Panc1 (cell line): ENCODE results near the gene TPST2.

ENCODE experiments used
- POLR2AphosphoS5 ChIP-seq: IDR thresholded peaks from 2 replicates; pipeline ENCODE4 v1.6.1; 2012; ENCODE audit warnings: mild to moderate bottlenecking, low read depth, low read length, moderate library complexity
- REST ChIP-seq, 2 experiments: IDR thresholded peaks; 2 replicates each; pipeline ENCODE4 v1.6.1; 2011 to 2012; ENCODE audit warnings: low read depth in 2 of 2, control low read depth in 1 of 2, low read length in 1 of 2, mild to moderate bottlenecking in 1 of 2, moderate library complexity in 1 of 2; ENCODE audit not compliant: insufficient read depth in 1 of 2
- TCF7L2 ChIP-seq: IDR thresholded peaks from 2 replicates; pipeline ENCODE4 v1.6.1; 2011; ENCODE audit warnings: mild to moderate bottlenecking, low read depth, low read length, inconsistent platforms
- TF ChIP-seq, protein P1 (sequence below): fragments of 450-650 bp; IDR thresholded peaks from 2 replicates; pipeline ENCODE4 v1.5.1; 2017; ENCODE audit warnings: mild to moderate bottlenecking

- TF ChIP-seq, protein P1, sequence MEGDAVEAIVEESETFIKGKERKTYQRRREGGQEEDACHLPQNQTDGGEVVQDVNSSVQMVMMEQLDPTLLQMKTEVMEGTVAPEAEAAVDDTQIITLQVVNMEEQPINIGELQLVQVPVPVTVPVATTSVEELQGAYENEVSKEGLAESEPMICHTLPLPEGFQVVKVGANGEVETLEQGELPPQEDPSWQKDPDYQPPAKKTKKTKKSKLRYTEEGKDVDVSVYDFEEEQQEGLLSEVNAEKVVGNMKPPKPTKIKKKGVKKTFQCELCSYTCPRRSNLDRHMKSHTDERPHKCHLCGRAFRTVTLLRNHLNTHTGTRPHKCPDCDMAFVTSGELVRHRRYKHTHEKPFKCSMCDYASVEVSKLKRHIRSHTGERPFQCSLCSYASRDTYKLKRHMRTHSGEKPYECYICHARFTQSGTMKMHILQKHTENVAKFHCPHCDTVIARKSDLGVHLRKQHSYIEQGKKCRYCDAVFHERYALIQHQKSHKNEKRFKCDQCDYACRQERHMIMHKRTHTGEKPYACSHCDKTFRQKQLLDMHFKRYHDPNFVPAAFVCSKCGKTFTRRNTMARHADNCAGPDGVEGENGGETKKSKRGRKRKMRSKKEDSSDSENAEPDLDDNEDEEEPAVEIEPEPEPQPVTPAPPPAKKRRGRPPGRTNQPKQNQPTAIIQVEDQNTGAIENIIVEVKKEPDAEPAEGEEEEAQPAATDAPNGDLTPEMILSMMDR, result no peak
- TF ChIP-seq TCF7L2 (no peak), REST (IDR thresholded peaks at IDR 0.05; ENCODE audit: insufficient read depth in 1 of 2, low read depth in 2 of 2, low read length in 1 of 2) (no peak), POLR2AphosphoS5 (no peak)
Observed at GRCh38 chr22:26525946-26526564, 63.9 kb downstream of the TPST2 start.
